ENCODE measurements around the gene DUSP28. TPM values are rescaled to one million over a fixed set of nuclear protein-coding genes. Genes with fewer than 3 reads are reported as not detected.

Gene DUSP28
- total RNA-seq, 2 donors from 2014 or later: 3.9 to 5.3 TPM

DNA sequence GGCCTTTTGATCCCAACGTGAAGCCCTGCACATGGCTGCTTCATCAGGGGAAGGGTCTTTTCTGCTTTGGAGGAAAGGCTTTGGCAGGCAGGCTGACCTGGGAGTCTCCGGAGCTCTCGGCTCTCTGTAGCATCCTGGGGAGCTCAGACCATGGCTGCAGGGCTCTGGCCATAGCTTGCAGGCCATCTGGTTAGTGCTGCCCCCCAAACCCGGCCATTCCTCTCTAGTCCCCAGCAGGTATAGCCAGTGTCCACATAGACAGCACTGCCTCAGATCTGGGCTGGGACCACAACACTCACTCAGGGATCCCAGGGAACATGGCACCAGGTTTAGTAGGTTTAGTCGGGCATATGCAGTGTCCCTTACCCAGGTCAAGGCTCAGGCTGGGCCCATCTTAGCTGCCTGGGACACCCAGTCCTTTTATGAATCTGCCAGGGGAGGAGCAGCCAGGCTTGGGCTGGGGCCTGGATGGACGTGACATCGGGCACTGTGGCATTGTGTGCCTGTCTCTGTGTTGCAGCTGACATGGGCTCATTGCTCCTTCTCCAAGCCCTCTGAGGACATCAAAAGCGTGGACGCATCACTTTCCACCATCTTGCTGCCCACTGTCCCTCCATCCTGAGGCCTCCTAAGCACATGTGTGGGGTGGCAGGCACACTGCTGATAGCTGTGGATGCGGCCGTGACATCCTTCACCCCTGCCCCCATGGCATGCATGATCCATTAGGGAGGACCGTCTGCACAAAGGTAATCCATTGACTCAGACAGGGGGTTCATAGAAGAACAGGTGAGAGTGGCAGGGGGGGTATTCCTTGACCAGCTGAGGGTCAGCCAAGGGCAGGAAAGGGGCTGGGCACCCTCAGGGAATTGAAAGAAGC is 45.9 kb downstream of the DUSP28 start:
- peak overlapping the region; percentile 82 for H3K27ac ChIP-seq
- peak overlapping the region; percentile 20 to 91 for H3K9ac ChIP-seq (ENCODE audit: low read depth in 2 of 2, low read length in 2 of 2)

DNA sequence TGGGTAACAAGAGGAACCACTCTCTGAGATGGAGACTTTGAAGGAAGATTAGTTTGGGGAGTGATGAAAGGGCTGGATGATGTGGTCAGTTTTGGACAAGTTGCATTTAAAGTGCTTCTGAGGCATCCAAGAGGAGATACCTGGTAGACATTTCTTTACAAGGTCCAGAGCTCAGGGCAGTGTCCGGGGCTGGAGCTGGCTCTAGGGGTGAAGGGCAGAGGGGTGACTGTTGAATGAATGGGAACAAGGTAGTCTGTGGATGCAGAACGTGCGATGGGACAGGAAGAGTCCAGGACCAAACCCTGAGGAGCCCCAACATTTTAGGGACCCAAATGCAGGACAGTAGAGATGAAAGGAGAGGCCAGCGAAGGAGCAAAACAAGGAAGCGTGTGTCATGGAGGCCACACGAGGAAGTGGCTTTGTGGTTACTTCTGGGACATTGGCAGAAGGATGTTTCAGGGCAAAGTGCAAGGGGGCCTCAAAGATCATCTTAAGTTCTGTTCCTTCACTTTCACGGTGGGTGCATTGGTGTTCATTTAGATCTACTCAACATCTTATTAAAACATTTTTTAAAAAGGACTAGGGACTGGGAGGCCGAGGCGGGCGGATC is 51.5 kb downstream of the DUSP28 start:
- TF ChIP-seq, protein P1, sequence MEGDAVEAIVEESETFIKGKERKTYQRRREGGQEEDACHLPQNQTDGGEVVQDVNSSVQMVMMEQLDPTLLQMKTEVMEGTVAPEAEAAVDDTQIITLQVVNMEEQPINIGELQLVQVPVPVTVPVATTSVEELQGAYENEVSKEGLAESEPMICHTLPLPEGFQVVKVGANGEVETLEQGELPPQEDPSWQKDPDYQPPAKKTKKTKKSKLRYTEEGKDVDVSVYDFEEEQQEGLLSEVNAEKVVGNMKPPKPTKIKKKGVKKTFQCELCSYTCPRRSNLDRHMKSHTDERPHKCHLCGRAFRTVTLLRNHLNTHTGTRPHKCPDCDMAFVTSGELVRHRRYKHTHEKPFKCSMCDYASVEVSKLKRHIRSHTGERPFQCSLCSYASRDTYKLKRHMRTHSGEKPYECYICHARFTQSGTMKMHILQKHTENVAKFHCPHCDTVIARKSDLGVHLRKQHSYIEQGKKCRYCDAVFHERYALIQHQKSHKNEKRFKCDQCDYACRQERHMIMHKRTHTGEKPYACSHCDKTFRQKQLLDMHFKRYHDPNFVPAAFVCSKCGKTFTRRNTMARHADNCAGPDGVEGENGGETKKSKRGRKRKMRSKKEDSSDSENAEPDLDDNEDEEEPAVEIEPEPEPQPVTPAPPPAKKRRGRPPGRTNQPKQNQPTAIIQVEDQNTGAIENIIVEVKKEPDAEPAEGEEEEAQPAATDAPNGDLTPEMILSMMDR (IDR thresholded peaks at IDR 0.05): no peak
- no peaks in the 10 kb centered on the region for H3K4me1 ChIP-seq
- H3K9me3 ChIP-seq: no peaks in the 10 kb centered on the region
- no peak overlapping the region for H3K4me3 ChIP-seq
- H3K36me3 ChIP-seq: no peaks in the 10 kb centered on the region
- no peaks in the 10 kb centered on the region for H3K27me3 ChIP-seq
- intact Hi-C loops (cut with DNase I): no loop called here
- no peak overlapping the region for H3K27ac ChIP-seq
- DNase-seq: no peak
- H3K9ac ChIP-seq (ENCODE audit: low read depth in 2 of 2, low read length in 2 of 2): no peak overlapping the region

More for the DNA sequence above, 45.9 kb downstream of the DUSP28 start:
- Histone ChIP-seq H3K9me3 (no peaks in the 10 kb centered on the region), H3K4me1 (peaks cover 11% of the 10 kb centered on the region), H3K36me3 (no peaks in the 10 kb centered on the region), H3K4me3 (peak overlapping the region; percentile 36), H3K27me3 (no peaks in the 10 kb centered on the region)
- TF ChIP-seq, protein P1 (IDR thresholded peaks at IDR 0.05): no peak
- intact Hi-C loops (cut with DNase I): loop anchor here (10.0 kb wide), 1 partner anchor 91 kb away; no protein-coding TSS in a partner anchor
- DNase-seq: no peak

Other genes starting within 250 kb of the DUSP28 start
- gene GPC1, start 124.7 kb upstream of the DUSP28 start, total RNA-seq: 10 to 100 TPM; 19.0 to 23.1 TPM
- gene ANKMY1, start 2.4 kb upstream of the DUSP28 start, total RNA-seq: 10 to 100 TPM; 12.3 to 18.1 TPM
- gene RNPEPL1, start 8.1 kb downstream of the DUSP28 start, total RNA-seq: 100 to 1,000 TPM in 1 of 2 donors, 10 to 100 TPM in 1; 87.2 to 108 TPM
- 10 to 100 TPM; 29.1 to 47.8 TPM for gene CAPN10, start 26.4 kb downstream of the DUSP28 start, total RNA-seq
- 10 to 100 TPM; 64.4 to 92.2 TPM for gene GPR35, start 65.1 kb downstream of the DUSP28 start, total RNA-seq
- gene AQP12B, start 122.5 kb downstream of the DUSP28 start, total RNA-seq: 1 to 10 TPM; 7.9 to 9.6 TPM
- 10 to 100 TPM in 1 of 2 donors, 1 to 10 TPM in 1; 9.0 to 20.5 TPM for gene AQP12A, start 131.5 kb downstream of the DUSP28 start, total RNA-seq